ENCODE data around the gene IQCH.

DNA sequence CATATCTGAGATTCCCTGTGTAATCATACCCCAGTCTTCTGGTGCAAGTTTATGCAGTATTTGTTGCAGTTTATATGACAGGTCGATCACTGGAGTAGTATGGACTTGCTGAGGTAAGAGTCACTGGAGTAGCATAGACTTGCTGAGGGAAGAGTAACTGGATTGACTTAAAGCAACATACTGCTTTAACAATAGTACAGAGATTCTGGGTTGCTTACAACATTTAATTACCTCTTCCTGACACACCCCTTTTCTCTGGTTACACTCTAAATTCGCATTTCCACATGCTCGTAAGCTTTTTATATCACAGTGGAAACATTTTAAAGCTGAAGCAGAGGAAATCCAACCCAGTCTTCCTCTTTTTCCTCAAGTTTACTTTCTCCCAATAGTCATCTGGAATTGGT is 11.9 kb upstream of the IQCH start:
- TF ChIP-seq, protein P1, sequence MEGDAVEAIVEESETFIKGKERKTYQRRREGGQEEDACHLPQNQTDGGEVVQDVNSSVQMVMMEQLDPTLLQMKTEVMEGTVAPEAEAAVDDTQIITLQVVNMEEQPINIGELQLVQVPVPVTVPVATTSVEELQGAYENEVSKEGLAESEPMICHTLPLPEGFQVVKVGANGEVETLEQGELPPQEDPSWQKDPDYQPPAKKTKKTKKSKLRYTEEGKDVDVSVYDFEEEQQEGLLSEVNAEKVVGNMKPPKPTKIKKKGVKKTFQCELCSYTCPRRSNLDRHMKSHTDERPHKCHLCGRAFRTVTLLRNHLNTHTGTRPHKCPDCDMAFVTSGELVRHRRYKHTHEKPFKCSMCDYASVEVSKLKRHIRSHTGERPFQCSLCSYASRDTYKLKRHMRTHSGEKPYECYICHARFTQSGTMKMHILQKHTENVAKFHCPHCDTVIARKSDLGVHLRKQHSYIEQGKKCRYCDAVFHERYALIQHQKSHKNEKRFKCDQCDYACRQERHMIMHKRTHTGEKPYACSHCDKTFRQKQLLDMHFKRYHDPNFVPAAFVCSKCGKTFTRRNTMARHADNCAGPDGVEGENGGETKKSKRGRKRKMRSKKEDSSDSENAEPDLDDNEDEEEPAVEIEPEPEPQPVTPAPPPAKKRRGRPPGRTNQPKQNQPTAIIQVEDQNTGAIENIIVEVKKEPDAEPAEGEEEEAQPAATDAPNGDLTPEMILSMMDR (conservative IDR thresholded peaks at IDR 0.05; ENCODE audit: low read depth, low read length): no peak
- TF ChIP-seq EZH2phosphoT487 (IDR thresholded peaks at IDR 0.05; ENCODE audit: borderline replicate concordance, low read length) (no peak), EZH2 (IDR thresholded peaks at IDR 0.05; ENCODE audit: low read length, unreplicated experiment) (no peak)

All from PC-3 (cell line).